HG02840 (cell line): ENCODE data around the gene RNF208.

Source experiments
- ATAC-seq: cut with Tn5 transposase; IDR thresholded peaks from one replicate; pipeline ENCODE4 v1.9.1; 2021; ENCODE audit warnings: mild to moderate bottlenecking, moderate library complexity, moderate number of reproducible peaks; ENCODE audit not compliant: unreplicated experiment, low FRiP score

The RNF208 gene

GRCh38 chr9:137228506-137228967, 6.5 kb upstream of the RNF208 start:
- ATAC-seq: no peak

GRCh38 chr9:137227853-137228505, 5.9 kb upstream of the RNF208 start:
- ATAC-seq: no peak

GRCh38 chr9:137227054-137227852, 5.2 kb upstream of the RNF208 start, which contains the start of gene RNF224:
TSS of gene RNF224 (plus strand) at chr9:137227502. CDS start at chr9:137228336, 834 bp downstream.
- ATAC-seq: no peak

- ATAC-seq: no peak
Measured at GRCh38 chr9:137226338-137227053, 4.5 kb upstream of the RNF208 start.

- no peak for ATAC-seq
Measured at GRCh38 chr9:137225699-137226331, 3.8 kb upstream of the RNF208 start.

GRCh38 chr9:137224830-137225694, 3.0 kb upstream of the RNF208 start, which contains the start of gene CYSRT1:
TSS of gene CYSRT1 (plus strand) at chr9:137225174. CDS start at chr9:137225622, 448 bp downstream.
- no peak for ATAC-seq

GRCh38 chr9:137223078-137223970, 1.3 kb upstream of the RNF208 start:
- ATAC-seq: peak; percentile 84

GRCh38 chr9:137221506-137222111, 431 bp downstream of the RNF208 start:
- no peak for ATAC-seq

- ATAC-seq: no peak
Measured at GRCh38 chr9:137221095-137221505, 940 bp downstream of the RNF208 start.

GRCh38 chr9:137220317-137221094, 1.5 kb downstream of the RNF208 start:
- ATAC-seq: no peak

- ATAC-seq: no peak
Measured at GRCh38 chr9:137219757-137220316, 2.2 kb downstream of the RNF208 start.

GRCh38 chr9:137218754-137219271, 3.2 kb downstream of the RNF208 start:
- ATAC-seq: no peak

GRCh38 chr9:137218212-137218753, 3.8 kb downstream of the RNF208 start:
- ATAC-seq: no peak

GRCh38 chr9:137217276-137218211, 4.5 kb downstream of the RNF208 start:
- no peak for ATAC-seq

- no peak for ATAC-seq
Measured at GRCh38 chr9:137216188-137216965, 5.7 kb downstream of the RNF208 start.
